ENCODE measurements around the gene SAV1.

GRCh38 chr14:50606468-50606867, 61.6 kb downstream of the SAV1 start:
- TF ChIP-seq CTCF (conservative IDR thresholded peaks at IDR 0.05; ENCODE audit: low read depth, low read length) (no peak), EZH2 (IDR thresholded peaks at IDR 0.05; ENCODE audit: borderline replicate concordance, low read depth, low read length, poor library complexity, severe bottlenecking) (no peak)
